ENCODE data around the gene SBK1.
"Not testable (repeated sequence)": the region's sequence is repeated elsewhere in the genome, so short reads cannot be mapped to it uniquely, and the experiment has no call there.

Gene SBK1

GRCh38 chr16:28362600-28362999 is 70.3 kb downstream of the SBK1 start:
- not testable (repeated sequence) for DNase-seq

GRCh38 chr16:28363408-28363807 is 71.1 kb downstream of the SBK1 start, which contains the start of gene NPIPB6:
Gene NPIPB6, minus strand, starts transcription at chr16:28363508. Its CDS starts 686 bp downstream, at chr16:28362822.
- not testable (repeated sequence) for DNase-seq

GRCh38 chr16:28364268-28365173 is 72.2 kb downstream of the SBK1 start:
- not testable (repeated sequence) for DNase-seq

- DNase-seq = not testable (repeated sequence)
Measured at GRCh38 chr16:28367926-28368325, 75.6 kb downstream of the SBK1 start.

All from cerebellar nuclear complex (tissue), 1 donor.